HG02973 (cell line): ENCODE results near the gene FAM98A.

ENCODE experiments used
- ATAC-seq: cut with Tn5 transposase; IDR thresholded peaks from one replicate; pipeline ENCODE4 v1.9.1; 2021; ENCODE audit warnings: moderate library complexity; ENCODE audit not compliant: unreplicated experiment

Gene FAM98A

GRCh38 chr2:33599175-33599942, at the start of gene FAM98A:
FAM98A (minus strand) TSS chr2:33599299; CDS start chr2:33599221, 78 bp downstream.
- peak; percentile 90 for ATAC-seq

DNA sequence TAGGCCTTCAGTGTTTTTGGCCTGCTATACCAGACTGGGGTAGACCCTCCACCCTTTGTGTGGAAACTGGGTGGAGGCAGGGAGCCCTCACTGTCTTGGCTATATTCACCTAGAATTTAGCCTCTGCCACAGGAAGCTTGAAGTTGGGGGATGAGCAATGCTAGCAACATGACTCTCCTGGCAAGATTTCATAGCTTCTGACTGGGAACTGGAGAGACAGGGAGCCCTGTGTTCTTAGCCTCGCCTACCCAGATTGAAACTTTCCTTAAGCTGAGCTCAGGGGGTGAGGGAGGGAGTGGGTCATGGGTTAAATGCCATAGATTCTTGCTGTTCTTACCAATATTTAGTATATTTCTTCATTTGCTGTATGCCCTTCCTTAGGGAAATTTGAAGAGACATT, 46.8 kb upstream of the FAM98A start:
- no peak for ATAC-seq

- ATAC-seq = no peak
Measured at GRCh38 chr2:33644215-33644614, 45.1 kb upstream of the FAM98A start.

GRCh38 chr2:33636001-33636400, 36.9 kb upstream of the FAM98A start:
- no peak for ATAC-seq

GRCh38 chr2:33634261-33634910, 35.3 kb upstream of the FAM98A start:
- no peak for ATAC-seq

DNA sequence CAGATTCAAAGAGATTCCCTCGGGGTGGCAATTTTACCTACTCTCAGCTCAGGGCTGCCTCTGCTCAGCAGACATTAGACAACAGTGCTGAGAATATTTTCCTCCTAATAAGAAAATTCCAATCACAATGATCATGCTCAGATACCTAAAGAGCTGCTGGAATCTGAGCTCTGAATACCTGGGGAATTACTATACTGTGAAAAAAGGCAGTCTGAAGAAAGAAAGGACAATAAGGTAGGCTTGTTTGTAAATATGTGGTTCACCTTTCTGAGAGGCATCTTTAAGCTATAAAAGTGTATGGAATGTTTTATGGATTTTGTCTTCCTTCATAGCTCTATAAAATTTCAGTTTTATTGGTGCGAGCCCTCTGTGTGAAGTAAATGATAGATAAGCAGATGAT, 34.2 kb upstream of the FAM98A start:
- ATAC-seq = no peak

DNA sequence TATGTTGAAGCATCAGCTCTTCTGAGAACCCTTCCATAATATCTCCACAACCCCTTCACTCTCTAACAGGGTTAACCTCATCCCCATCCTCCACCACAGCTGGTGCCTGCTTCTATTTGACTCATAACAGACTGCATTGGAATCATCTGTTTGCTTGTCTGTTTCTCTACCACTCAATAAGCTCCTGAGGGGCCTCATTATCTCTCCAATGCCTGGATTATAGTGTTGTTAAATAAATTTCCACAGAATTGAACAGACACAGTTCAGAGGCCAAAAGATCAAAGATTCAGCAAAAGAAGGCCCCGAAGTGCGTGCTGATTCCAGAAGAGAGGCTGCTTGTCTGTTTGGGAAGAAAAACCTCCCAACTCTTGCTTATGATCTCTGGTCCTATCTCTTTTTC, 33.7 kb upstream of the FAM98A start:
- no peak for ATAC-seq

DNA sequence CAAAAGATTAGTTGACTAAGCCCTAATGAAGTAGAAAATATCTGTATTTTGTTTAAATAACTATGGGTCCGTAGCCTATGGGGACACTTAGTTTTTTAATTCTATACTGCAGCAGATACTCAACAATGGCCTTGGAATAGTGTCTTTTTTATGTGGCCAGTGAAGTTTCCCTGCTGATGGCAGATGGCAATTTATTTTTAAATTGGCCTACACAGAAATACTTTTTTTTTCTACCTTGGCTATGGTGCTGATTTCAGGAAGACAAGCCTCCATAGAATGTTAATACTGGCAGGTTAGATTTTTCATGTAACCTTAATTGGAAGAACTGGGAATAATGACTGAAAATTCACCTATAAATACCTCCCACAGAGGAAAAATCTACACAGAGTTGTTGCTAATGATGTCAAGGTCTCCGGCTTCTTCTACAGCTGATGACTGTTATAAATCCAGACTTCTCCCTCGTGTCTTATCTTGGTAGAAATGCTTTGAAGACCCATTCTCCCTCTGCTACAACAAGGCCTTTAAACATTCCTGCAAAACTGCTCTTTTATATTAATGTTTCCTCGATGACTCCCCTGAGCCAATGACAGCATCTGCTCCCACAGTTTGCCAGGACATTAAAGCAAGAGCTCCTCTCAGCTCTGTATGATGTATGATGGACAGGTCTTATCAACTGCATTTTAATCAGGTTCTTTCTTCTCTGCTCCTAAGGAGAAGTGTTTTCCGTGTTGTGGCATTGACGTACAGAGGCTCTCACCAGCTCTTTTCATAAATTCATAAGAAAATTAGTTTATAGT, 29.1 kb upstream of the FAM98A start:
- ATAC-seq = no peak

DNA sequence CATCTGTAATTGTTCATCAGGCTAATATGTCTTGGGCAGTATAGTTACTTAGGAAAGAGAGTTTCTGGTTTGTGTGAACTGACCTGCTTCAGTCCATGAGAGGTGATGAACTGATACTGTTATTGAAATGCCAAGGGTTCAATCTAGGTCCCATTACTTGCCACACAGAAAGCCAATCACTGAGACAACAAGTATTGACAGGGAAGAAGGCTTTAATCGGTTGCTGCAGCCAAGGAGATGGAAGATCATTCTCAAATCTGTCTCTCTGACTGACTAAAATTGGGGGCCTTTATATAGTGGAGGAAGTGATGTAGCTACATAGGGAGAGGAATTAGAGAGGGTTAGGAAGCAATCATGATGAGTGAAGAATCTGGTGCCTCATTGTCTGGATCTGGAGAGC, 19.9 kb upstream of the FAM98A start:
- ATAC-seq = no peak

- no peak for ATAC-seq
Measured at GRCh38 chr2:33617989-33618388, 18.9 kb upstream of the FAM98A start.

DNA sequence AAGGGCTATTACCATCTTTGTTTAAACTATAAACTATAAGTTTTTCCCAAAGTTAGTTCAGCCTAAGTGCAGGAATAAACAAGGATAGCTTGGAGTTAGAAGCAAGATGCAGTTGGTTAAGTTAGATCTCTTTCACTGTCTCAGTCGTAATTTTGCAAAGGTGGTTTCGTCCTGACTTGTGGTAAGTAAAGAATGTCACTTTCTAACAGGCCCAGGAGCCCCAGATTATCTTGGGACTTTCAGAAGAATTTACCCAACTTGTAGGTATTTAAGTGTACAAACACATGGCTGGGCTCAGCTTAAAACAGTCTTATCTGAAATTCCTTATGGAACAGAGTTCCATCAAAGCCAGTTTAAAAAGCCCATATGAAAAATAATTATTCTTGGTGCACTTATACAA, 18.3 kb upstream of the FAM98A start:
- no peak for ATAC-seq

- ATAC-seq = no peak
Measured at GRCh38 chr2:33616873-33617272, 17.8 kb upstream of the FAM98A start.

GRCh38 chr2:33614190-33614589, 15.1 kb upstream of the FAM98A start:
- ATAC-seq = no peak

GRCh38 chr2:33607905-33608304, 8.8 kb upstream of the FAM98A start:
- no peak for ATAC-seq

DNA sequence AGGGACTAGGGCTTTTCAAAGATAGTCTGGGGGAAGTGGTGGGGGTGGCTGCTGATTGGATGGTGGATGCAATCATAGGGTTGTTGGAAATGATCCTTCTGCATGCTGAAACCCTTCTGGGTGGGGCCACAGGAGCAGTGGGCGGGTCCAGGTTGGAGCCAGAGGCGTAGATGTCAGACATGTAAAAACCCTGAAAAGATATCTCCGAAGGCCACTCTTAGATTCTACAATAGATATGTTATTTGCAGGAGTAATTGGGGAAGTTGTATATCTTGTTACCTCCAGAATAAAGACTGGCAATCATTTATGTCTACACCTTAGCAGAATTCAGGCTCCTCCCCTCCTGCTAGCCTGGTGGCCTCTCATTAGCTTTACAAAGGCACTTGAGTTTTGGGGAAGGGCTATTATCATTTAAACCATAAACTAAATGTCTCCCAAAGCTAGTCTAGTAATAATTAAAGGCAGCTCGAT, 8.2 kb upstream of the FAM98A start:
- ATAC-seq = no peak

DNA sequence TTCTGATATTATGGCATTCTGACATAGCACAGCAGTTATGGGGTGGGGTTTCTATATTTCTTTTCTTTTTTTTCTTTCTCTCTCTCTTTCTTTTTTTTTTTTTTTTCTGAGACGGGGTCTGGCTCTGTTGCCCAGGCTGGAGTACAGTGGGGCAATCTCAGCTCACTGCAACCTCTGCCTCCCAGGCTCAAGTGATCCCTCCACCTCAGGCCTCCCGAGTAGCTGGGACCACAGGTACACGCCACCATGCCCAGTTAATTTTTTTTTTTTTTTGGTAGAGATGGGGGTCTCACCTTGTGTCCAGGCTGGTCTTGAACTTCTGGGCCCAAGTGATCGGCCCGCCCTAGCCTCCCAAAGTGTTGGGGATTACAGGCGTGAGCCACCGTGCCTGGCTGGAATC, 7.5 kb upstream of the FAM98A start:
- ATAC-seq = no peak

- ATAC-seq = no peak
Measured at GRCh38 chr2:33606100-33606499, 7.0 kb upstream of the FAM98A start.

DNA sequence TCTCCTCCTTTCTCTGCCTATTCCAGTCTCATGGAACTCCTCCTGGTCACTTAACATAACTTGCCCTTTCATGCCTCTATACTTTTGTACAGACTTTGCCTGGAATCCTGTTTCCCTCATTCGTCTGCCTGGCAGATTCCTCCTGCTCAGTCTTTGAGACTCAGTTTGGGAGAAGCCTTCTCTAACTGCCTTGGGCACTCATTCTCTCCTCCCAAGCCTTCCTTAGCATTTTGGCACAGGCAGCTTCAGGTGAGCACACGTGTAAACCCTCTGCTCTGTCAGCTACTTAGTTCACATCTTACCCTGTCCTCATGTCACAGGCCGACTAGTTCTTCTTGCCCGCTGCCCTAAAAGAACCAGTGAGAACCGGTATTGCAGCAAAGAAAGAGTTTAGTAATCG, 6.0 kb upstream of the FAM98A start:
- no peak for ATAC-seq

- no peak for ATAC-seq
Measured at GRCh38 chr2:33603416-33603815, 4.3 kb upstream of the FAM98A start.

DNA sequence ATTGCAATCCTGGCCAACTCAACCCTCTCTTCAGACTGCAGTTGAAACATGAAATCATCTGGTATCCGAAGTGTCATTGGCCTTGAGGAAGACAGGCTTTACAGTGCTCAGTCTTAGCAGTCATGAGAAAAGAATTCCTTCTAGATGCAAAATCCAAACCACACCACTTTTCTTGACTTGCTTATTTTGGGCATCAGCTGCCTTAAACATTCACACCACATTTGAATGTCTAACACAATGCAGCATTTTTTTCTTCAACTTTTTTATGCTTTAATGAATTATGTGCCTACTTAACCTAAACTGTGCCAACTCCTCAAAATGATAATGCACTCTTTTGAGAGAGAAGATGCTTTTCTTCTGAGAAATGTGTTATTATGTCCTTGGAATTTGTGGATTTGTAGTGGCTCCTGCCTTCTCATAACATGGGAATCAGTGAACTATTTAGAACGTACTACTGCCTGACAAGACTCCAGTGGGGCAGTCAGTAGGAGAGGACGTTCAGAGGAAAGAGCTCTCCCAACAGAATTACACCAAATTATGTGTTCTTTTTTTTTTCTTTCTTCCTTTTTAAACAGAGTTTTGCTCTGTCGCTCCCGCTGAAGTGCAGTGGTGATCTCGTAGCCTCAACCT, 3.2 kb upstream of the FAM98A start:
- ATAC-seq = no peak

GRCh38 chr2:33599943-33600192, 769 bp upstream of the FAM98A start:
- no peak for ATAC-seq
